HG03354 (cell line): Measurements from ENCODE around the gene ITPR2.
"Not testable (repeated sequence)": the region's sequence is repeated elsewhere in the genome, so short reads cannot be mapped to it uniquely, and the experiment has no call there.

Source experiments
- ATAC-seq: cut with Tn5 transposase; IDR thresholded peaks from one replicate; pipeline ENCODE4 v1.9.1; 2021; ENCODE audit warnings: mild to moderate bottlenecking; ENCODE audit not compliant: unreplicated experiment, poor library complexity, severe bottlenecking

ITPR2 gene

GRCh38 chr12:26832822-26833742, at the start of gene ITPR2:
ITPR2 (minus strand) TSS chr12:26833194; CDS start chr12:26832781, 413 bp downstream.
- peak; percentile 74 for ATAC-seq

- no peak for ATAC-seq
Measured at GRCh38 chr12:26880625-26881024, 47.6 kb upstream of the ITPR2 start.

GRCh38 chr12:26878661-26879119, 45.7 kb upstream of the ITPR2 start:
- peak; percentile 91 for ATAC-seq

- ATAC-seq: peak; percentile 59
Measured at GRCh38 chr12:26874501-26875296, 41.7 kb upstream of the ITPR2 start.

- ATAC-seq: no peak
Measured at GRCh38 chr12:26872625-26873024, 39.6 kb upstream of the ITPR2 start.

- ATAC-seq: no peak
Measured at GRCh38 chr12:26871985-26872384, 39.0 kb upstream of the ITPR2 start.

- no peak for ATAC-seq
Measured at GRCh38 chr12:26870491-26871419, 37.8 kb upstream of the ITPR2 start.

- no peak for ATAC-seq
Measured at GRCh38 chr12:26869908-26870459, 37.0 kb upstream of the ITPR2 start.

GRCh38 chr12:26869104-26869494, 36.1 kb upstream of the ITPR2 start:
- ATAC-seq: no peak

GRCh38 chr12:26868447-26869103, 35.6 kb upstream of the ITPR2 start:
- no peak for ATAC-seq

- ATAC-seq: peak; percentile 74
Measured at GRCh38 chr12:26867080-26867479, 34.1 kb upstream of the ITPR2 start.

- no peak for ATAC-seq
Measured at GRCh38 chr12:26863515-26863914, 30.5 kb upstream of the ITPR2 start.

- not testable (repeated sequence) for ATAC-seq
Measured at GRCh38 chr12:26862787-26863186, 29.8 kb upstream of the ITPR2 start.

- no peak for ATAC-seq
Measured at GRCh38 chr12:26861690-26862089, 28.7 kb upstream of the ITPR2 start.

GRCh38 chr12:26857465-26858176, 24.6 kb upstream of the ITPR2 start:
- ATAC-seq: no peak

- no peak for ATAC-seq
Measured at GRCh38 chr12:26855337-26855736, 22.3 kb upstream of the ITPR2 start.

- ATAC-seq: peak; percentile 8
Measured at GRCh38 chr12:26854031-26854390, 21.0 kb upstream of the ITPR2 start.

GRCh38 chr12:26853303-26854030, 20.5 kb upstream of the ITPR2 start:
- peak; percentile 88 for ATAC-seq
